ENCODE measurements around the gene KIF13A. TPM values are rescaled to one million over a fixed set of nuclear protein-coding genes. Genes with fewer than 3 reads are reported as not detected.

KIF13A gene
- total RNA-seq, 1 experiment from 2014 or later, result 49.3 TPM

DNA sequence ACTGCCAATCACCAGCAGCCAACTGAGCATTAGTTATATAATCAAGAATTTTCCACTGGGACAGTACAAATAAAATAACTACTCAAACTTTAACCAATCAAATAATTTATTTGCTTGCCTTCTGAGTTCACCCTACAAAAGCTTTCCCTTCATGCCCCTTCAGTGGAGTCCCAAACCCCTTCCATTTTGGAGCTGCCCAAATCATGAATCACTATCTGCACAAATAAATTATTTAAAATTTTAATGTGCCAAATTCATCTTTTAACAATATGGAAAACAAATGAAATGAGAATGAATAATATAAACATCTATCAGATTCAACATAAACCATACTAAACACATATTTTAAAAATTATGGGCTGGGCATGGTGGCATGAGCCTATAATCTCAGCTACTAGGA, 85.9 kb downstream of the KIF13A start:
- no TSS peak for BruUV-seq (replicated peaks)
- POLR2A ChIA-PET, result no interaction called here
- intact Hi-C loops (cut with micrococcal nuclease; ENCODE audit: unreplicated experiment) (no loop called here), in situ Hi-C loops (cut with HindIII; ENCODE audit: low pct_unique_long_range_greater_than_20kb, low sequenced_read_pairs) (no loop called here)
- Histone ChIP-seq H3K36me3 (ENCODE audit: control insufficient read depth, insufficient read depth, low read length) (no peaks in the 10 kb centered on the region), H3K4me1 (ENCODE audit: control insufficient read depth, insufficient read depth, low read length) (no peaks in the 10 kb centered on the region), H3K4me3 (ENCODE audit: low read depth in 2 of 2, low read length in 2 of 2) (no peak overlapping the region), H3K27ac (ENCODE audit: low read length) (no peak overlapping the region), H3K9me3 (ENCODE audit: control insufficient read depth, insufficient read depth, low read depth, low read length) (peaks cover 15% of the 10 kb centered on the region), H3K27me3 (ENCODE audit: control insufficient read depth, insufficient read depth, low read length) (no peaks in the 10 kb centered on the region)
- ATAC-seq (no peak), DNase-seq (ENCODE audit: low read depth, low spot score) (no peak)
- CTCF ChIA-PET, result no interaction called here
- TF ChIP-seq SIN3A (IDR thresholded peaks at IDR 0.05; ENCODE audit: borderline replicate concordance, insufficient read depth, low read depth, low read length), result no peak
- TF ChIP-seq, protein P1, sequence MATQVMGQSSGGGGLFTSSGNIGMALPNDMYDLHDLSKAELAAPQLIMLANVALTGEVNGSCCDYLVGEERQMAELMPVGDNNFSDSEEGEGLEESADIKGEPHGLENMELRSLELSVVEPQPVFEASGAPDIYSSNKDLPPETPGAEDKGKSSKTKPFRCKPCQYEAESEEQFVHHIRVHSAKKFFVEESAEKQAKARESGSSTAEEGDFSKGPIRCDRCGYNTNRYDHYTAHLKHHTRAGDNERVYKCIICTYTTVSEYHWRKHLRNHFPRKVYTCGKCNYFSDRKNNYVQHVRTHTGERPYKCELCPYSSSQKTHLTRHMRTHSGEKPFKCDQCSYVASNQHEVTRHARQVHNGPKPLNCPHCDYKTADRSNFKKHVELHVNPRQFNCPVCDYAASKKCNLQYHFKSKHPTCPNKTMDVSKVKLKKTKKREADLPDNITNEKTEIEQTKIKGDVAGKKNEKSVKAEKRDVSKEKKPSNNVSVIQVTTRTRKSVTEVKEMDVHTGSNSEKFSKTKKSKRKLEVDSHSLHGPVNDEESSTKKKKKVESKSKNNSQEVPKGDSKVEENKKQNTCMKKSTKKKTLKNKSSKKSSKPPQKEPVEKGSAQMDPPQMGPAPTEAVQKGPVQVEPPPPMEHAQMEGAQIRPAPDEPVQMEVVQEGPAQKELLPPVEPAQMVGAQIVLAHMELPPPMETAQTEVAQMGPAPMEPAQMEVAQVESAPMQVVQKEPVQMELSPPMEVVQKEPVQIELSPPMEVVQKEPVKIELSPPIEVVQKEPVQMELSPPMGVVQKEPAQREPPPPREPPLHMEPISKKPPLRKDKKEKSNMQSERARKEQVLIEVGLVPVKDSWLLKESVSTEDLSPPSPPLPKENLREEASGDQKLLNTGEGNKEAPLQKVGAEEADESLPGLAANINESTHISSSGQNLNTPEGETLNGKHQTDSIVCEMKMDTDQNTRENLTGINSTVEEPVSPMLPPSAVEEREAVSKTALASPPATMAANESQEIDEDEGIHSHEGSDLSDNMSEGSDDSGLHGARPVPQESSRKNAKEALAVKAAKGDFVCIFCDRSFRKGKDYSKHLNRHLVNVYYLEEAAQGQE (IDR thresholded peaks at IDR 0.05; ENCODE audit: insufficient read depth in 1 of 2, low read depth in 2 of 2, low read length in 1 of 2), result no peak

DNA sequence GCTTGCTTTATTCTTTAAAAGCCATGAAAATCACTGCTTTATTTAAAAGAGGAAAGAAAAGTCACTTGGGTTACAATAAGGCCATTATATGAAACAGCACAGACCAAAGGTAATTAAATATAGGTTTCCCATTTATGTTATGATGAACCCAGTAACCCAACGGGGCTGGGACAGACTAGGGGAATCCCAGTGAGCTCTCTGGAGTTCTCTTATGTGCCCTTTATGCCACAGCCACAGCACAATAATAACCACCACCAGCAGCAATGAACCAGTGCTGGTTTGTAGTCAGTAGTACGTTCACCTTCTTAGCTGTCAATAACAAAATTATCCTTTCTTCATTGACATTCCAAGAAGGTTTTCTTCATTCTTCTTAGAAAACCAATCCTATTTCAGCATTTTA, 87.4 kb downstream of the KIF13A start:
- no peak for ATAC-seq
- Histone ChIP-seq H3K36me3 (ENCODE audit: control insufficient read depth, insufficient read depth, low read length) (no peaks in the 10 kb centered on the region), H3K4me1 (ENCODE audit: control insufficient read depth, insufficient read depth, low read length) (no peaks in the 10 kb centered on the region), H3K27me3 (ENCODE audit: control insufficient read depth, insufficient read depth, low read length) (no peaks in the 10 kb centered on the region), H3K9me3 (ENCODE audit: control insufficient read depth, insufficient read depth, low read depth, low read length) (peaks cover 29% of the 10 kb centered on the region), H3K27ac (ENCODE audit: low read length) (no peak overlapping the region), H3K4me3 (ENCODE audit: low read depth in 2 of 2, low read length in 2 of 2) (no peak overlapping the region)
- no TSS peak for BruUV-seq (replicated peaks)
- TF ChIP-seq SIN3A (IDR thresholded peaks at IDR 0.05; ENCODE audit: borderline replicate concordance, insufficient read depth, low read depth, low read length) (no peak), POLR2AphosphoS5 (IDR thresholded peaks at IDR 0.05; ENCODE audit: low read depth, low read length) (no peak), TCF7L2 (IDR thresholded peaks at IDR 0.05; ENCODE audit: low read depth, low read length) (no peak)
- TF ChIP-seq, protein P2, sequence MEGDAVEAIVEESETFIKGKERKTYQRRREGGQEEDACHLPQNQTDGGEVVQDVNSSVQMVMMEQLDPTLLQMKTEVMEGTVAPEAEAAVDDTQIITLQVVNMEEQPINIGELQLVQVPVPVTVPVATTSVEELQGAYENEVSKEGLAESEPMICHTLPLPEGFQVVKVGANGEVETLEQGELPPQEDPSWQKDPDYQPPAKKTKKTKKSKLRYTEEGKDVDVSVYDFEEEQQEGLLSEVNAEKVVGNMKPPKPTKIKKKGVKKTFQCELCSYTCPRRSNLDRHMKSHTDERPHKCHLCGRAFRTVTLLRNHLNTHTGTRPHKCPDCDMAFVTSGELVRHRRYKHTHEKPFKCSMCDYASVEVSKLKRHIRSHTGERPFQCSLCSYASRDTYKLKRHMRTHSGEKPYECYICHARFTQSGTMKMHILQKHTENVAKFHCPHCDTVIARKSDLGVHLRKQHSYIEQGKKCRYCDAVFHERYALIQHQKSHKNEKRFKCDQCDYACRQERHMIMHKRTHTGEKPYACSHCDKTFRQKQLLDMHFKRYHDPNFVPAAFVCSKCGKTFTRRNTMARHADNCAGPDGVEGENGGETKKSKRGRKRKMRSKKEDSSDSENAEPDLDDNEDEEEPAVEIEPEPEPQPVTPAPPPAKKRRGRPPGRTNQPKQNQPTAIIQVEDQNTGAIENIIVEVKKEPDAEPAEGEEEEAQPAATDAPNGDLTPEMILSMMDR (IDR thresholded peaks at IDR 0.05), result no peak
- TF ChIP-seq, protein P1 (IDR thresholded peaks at IDR 0.05; ENCODE audit: insufficient read depth in 1 of 2, low read depth in 2 of 2, low read length in 1 of 2), result no peak
- intact Hi-C loops (cut with micrococcal nuclease; ENCODE audit: unreplicated experiment), result no loop called here
- in situ Hi-C loops (cut with HindIII; ENCODE audit: low pct_unique_long_range_greater_than_20kb, low sequenced_read_pairs), result no loop called here
- POLR2A ChIA-PET, result no interaction called here
- CTCF ChIA-PET, result no interaction called here
- DNase-seq (ENCODE audit: low read depth, low spot score), result no peak

All from Panc1 (cell line).